SK-N-SH treated with all-trans-retinoic acid at 6 μM for 48 hours (cell line): ENCODE data around the gene TEX13B.

Experiments used
- ATAC-seq: fragments of 200-7000 bp; cut with Tn5 transposase; 3 replicates; pipeline ENCODE4 v1.9.1; 2020; ENCODE audit warnings: mild to moderate bottlenecking, moderate library complexity
- ARNTL ChIP-seq: fragments of 450-650 bp; formaldehyde crosslinking; IDR thresholded peaks from 2 replicates; pipeline ENCODE4 v1.5.0; 2020; ENCODE audit warnings: low read depth, mild to moderate bottlenecking, moderate library complexity, borderline replicate concordance
- BACH2 ChIP-seq: fragments of 250-450 bp; sonication (Bioruptor Pico); IDR thresholded peaks from 2 replicates; pipeline ENCODE4 v1.9.0; 2021; ENCODE audit warnings: mild to moderate bottlenecking, borderline replicate concordance
- CSDC2 ChIP-seq: fragments of 250-450 bp; sonication (Bioruptor Pico); IDR thresholded peaks from 2 replicates; pipeline ENCODE4 v1.5.0; 2020; ENCODE audit warnings: mild to moderate bottlenecking, moderate library complexity
- GLIS3 ChIP-seq: fragments of 250-450 bp; sonication (Bioruptor Pico); IDR thresholded peaks from 2 replicates; pipeline ENCODE4 v1.5.0; 2020; ENCODE audit warnings: mild to moderate bottlenecking, moderate library complexity
- ISL1 ChIP-seq: fragments of 250-450 bp; sonication (Bioruptor Pico); IDR thresholded peaks from 2 replicates; pipeline ENCODE4 v2.1.2; 2022; ENCODE audit warnings: mild to moderate bottlenecking, moderate library complexity
- OSR1 ChIP-seq: fragments of 250-450 bp; sonication (Bioruptor Pico); IDR thresholded peaks from 2 replicates; pipeline ENCODE4 v1.8.0; 2022; ENCODE audit warnings: moderate library complexity, mild to moderate bottlenecking, inconsistent platforms
- PPARA ChIP-seq: fragments of 250-450 bp; sonication (Bioruptor Pico); IDR thresholded peaks from 2 replicates; pipeline ENCODE4 v1.5.0; 2020; ENCODE audit warnings: mild to moderate bottlenecking, borderline replicate concordance
- RARB ChIP-seq: fragments of 250-450 bp; sonication (Bioruptor Pico); IDR thresholded peaks from 2 replicates; pipeline ENCODE4 v1.8.0; 2021; ENCODE audit warnings: mild to moderate bottlenecking, moderate library complexity
- SNAI2 ChIP-seq: fragments of 250-450 bp; sonication (Bioruptor Pico); IDR thresholded peaks from 2 replicates; pipeline ENCODE4 v1.5.0; 2020; ENCODE audit warnings: mild to moderate bottlenecking, moderate library complexity
- TCF4 ChIP-seq: fragments of 250-450 bp; sonication (Bioruptor Pico); IDR thresholded peaks from 2 replicates; pipeline ENCODE4 v1.8.0; 2021; ENCODE audit warnings: mild to moderate bottlenecking, moderate library complexity, borderline replicate concordance
- TOX ChIP-seq: fragments of 250-450 bp; sonication (Bioruptor Pico); IDR thresholded peaks from 2 replicates; pipeline ENCODE4 v1.8.0; 2021; ENCODE audit warnings: mild to moderate bottlenecking, moderate library complexity, borderline replicate concordance
- ZC3H10 ChIP-seq: fragments of 250-450 bp; sonication (Bioruptor Pico); IDR thresholded peaks from 2 replicates; pipeline ENCODE4 v1.5.1; 2021; ENCODE audit warnings: mild to moderate bottlenecking, moderate library complexity
- ZFP3 ChIP-seq: fragments of 250-450 bp; sonication (Bioruptor Pico); IDR thresholded peaks from 2 replicates; pipeline ENCODE4 v1.5.0; 2020; ENCODE audit warnings: mild to moderate bottlenecking, moderate library complexity
- ZFP30 ChIP-seq: fragments of 450-650 bp; formaldehyde crosslinking; IDR thresholded peaks from 2 replicates; pipeline ENCODE4 v1.5.0; 2022; ENCODE audit warnings: mild to moderate bottlenecking, moderate library complexity
- ZNF565 ChIP-seq: fragments of 450-650 bp; formaldehyde crosslinking; conservative IDR thresholded peaks from 2 replicates; pipeline ENCODE4 v1.5.0; 2020; ENCODE audit warnings: low read depth, mild to moderate bottlenecking, moderate library complexity
- ZNF70 ChIP-seq: fragments of 450-650 bp; formaldehyde crosslinking; IDR thresholded peaks from 2 replicates; pipeline ENCODE4 v1.5.0; 2020; ENCODE audit warnings: mild to moderate bottlenecking, moderate library complexity
- ZNF8 ChIP-seq: fragments of 450-650 bp; formaldehyde crosslinking; IDR thresholded peaks from 2 replicates; pipeline ENCODE4 v1.5.0; 2020; ENCODE audit warnings: mild to moderate bottlenecking, moderate library complexity
- TF ChIP-seq, protein P1 (sequence below): fragments of 250-450 bp; sonication (Bioruptor Pico); IDR thresholded peaks from 2 replicates; pipeline ENCODE4 v1.5.1; 2021; ENCODE audit warnings: mild to moderate bottlenecking, moderate library complexity
- TF ChIP-seq, protein P2 (sequence below): fragments of 250-450 bp; sonication (Bioruptor Pico); IDR thresholded peaks from 2 replicates; pipeline ENCODE4 v1.8.0; 2021; ENCODE audit warnings: low read depth, mild to moderate bottlenecking, moderate library complexity, borderline replicate concordance
- TF ChIP-seq, protein P3 (sequence below): fragments of 250-450 bp; sonication (Bioruptor Pico); IDR thresholded peaks from 2 replicates; pipeline ENCODE4 v1.5.0; 2020; ENCODE audit warnings: mild to moderate bottlenecking, moderate library complexity

TEX13B gene, protein sequence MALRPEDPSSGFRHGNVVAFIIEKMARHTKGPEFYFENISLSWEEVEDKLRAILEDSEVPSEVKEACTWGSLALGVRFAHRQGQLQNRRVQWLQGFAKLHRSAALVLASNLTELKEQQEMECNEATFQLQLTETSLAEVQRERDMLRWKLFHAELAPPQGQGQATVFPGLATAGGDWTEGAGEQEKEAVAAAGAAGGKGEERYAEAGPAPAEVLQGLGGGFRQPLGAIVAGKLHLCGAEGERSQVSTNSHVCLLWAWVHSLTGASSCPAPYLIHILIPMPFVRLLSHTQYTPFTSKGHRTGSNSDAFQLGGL

DNA sequence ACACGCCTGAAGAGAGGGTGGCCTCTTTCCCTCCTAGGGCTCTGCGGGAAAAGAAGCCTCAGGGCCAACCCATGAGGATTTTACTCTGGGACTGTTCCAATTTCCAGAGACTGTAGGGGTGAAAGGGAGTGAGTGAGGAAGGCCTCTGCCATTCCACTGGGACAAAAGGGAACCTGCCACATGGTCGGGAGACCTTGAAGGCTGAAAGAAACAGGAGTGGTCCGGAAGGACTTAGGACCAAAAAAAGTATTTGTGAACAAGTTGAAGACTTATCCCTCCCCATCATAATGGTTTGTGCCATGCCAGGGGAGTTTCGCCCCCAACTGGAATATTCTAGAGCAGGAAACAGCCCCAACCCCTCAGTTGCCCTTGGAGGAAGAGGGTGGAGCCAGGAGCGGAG lies at the start of gene TEX13B:
TSS of gene TEX13B (minus strand) at position 15 of the 400 bp plus-strand sequence. CDS start 243 bp downstream, outside the sequence.
- TF ChIP-seq ZNF565 (no peak), ZNF70 (CRISPR knock-in tag) (no peak), ARNTL (CRISPR knock-in tag) (no peak), CSDC2 (CRISPR knock-in tag) (no peak), ZC3H10 (CRISPR knock-in tag) (no peak), TOX (CRISPR knock-in tag) (no peak), TCF4 (no peak), ZFP30 (CRISPR knock-in tag) (no peak), SNAI2 (CRISPR knock-in tag) (no peak), GLIS3 (no peak)
- TF ChIP-seq, protein P1, sequence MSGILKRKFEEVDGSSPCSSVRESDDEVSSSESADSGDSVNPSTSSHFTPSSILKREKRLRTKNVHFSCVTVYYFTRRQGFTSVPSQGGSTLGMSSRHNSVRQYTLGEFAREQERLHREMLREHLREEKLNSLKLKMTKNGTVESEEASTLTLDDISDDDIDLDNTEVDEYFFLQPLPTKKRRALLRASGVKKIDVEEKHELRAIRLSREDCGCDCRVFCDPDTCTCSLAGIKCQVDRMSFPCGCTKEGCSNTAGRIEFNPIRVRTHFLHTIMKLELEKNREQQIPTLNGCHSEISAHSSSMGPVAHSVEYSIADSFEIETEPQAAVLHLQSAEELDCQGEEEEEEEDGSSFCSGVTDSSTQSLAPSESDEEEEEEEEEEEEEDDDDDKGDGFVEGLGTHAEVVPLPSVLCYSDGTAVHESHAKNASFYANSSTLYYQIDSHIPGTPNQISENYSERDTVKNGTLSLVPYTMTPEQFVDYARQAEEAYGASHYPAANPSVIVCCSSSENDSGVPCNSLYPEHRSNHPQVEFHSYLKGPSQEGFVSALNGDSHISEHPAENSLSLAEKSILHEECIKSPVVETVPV (CRISPR knock-in tag), result no peak
- TF ChIP-seq, protein P2, sequence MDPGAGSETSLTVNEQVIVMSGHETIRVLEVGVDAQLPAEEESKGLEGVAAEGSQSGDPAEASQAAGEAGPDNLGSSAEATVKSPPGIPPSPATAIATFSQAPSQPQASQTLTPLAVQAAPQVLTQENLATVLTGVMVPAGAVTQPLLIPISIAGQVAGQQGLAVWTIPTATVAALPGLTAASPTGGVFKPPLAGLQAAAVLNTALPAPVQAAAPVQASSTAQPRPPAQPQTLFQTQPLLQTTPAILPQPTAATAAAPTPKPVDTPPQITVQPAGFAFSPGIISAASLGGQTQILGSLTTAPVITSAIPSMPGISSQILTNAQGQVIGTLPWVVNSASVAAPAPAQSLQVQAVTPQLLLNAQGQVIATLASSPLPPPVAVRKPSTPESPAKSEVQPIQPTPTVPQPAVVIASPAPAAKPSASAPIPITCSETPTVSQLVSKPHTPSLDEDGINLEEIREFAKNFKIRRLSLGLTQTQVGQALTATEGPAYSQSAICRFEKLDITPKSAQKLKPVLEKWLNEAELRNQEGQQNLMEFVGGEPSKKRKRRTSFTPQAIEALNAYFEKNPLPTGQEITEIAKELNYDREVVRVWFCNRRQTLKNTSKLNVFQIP (CRISPR knock-in tag), result no peak
- no peak for ATAC-seq

DNA sequence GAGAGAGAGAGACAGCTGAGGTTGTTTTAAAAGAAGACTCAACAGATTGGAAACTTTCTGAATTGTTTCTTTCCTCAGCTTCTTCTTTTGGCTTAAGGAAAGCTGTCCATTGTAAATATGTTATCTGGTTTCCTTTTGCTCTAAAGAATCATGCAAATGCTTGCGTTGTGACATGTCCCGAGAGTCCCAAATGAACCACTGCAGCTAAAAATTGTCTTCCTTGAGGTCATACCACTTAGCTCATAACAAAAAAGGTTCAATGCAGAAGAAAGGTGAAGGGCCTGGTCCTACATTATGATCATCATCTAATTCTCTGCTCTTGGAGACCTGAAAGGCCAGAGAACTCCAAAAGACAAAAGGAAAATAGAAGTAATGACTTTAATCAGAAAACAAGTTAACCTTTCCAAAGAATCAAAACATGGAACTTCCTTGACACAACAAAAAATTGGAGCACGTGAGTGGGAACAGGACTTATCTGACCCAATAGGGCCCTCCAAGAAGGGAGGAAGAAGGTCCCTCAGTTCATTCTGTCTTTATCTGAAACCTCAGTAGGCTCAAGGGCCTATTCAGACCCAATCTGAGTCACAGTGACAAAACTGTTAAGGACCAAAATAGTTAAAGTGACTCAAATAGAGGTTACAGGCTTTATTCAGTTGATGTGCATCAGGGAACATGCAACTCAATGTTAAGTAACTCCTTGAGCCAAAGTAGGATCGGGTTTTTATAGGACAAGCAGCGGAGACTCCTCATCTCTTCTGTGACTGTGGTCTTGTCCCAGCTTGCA lies 48.0 kb upstream of the TEX13B start:
- no peak for ATAC-seq
- TF ChIP-seq ISL1 (CRISPR knock-in tag), result no peak
- no peak for TF ChIP-seq OSR1 (CRISPR knock-in tag)
- TF ChIP-seq BACH2 (CRISPR knock-in tag), result no peak
- no peak for TF ChIP-seq CSDC2 (CRISPR knock-in tag)
- no peak for TF ChIP-seq RARB (CRISPR knock-in tag)
- TF ChIP-seq, protein P3, sequence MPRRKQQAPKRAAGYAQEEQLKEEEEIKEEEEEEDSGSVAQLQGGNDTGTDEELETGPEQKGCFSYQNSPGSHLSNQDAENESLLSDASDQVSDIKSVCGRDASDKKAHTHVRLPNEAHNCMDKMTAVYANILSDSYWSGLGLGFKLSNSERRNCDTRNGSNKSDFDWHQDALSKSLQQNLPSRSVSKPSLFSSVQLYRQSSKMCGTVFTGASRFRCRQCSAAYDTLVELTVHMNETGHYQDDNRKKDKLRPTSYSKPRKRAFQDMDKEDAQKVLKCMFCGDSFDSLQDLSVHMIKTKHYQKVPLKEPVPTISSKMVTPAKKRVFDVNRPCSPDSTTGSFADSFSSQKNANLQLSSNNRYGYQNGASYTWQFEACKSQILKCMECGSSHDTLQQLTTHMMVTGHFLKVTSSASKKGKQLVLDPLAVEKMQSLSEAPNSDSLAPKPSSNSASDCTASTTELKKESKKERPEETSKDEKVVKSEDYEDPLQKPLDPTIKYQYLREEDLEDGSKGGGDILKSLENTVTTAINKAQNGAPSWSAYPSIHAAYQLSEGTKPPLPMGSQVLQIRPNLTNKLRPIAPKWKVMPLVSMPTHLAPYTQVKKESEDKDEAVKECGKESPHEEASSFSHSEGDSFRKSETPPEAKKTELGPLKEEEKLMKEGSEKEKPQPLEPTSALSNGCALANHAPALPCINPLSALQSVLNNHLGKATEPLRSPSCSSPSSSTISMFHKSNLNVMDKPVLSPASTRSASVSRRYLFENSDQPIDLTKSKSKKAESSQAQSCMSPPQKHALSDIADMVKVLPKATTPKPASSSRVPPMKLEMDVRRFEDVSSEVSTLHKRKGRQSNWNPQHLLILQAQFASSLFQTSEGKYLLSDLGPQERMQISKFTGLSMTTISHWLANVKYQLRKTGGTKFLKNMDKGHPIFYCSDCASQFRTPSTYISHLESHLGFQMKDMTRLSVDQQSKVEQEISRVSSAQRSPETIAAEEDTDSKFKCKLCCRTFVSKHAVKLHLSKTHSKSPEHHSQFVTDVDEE, result no peak
- TF ChIP-seq, protein P1 (CRISPR knock-in tag), result no peak
- no peak for TF ChIP-seq TOX (CRISPR knock-in tag)
- TF ChIP-seq GLIS3, result no peak
- TF ChIP-seq ZFP3 (CRISPR knock-in tag), result no peak
- no peak for TF ChIP-seq PPARA (CRISPR knock-in tag)

DNA sequence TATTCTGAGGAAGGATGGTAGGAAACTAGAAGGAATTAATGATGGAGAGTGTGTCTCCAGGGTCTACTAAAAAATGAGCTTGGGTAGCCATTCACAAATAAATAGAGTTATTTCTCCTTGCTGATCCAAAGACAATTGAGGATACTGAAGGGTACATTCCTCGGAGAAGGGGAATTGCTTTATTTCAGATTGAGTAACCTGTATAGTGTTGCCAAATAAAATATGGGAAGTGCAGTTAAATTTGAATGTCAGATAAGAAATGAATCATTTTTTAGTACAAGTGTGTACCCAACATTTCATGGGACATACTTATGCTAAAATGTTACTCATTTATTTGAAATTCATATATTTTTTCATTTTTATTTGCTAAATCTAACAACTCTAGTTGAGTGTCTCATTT lies 46.7 kb upstream of the TEX13B start:
- ATAC-seq, result no peak
- TF ChIP-seq ZNF70 (CRISPR knock-in tag), result no peak
- no peak for TF ChIP-seq ISL1 (CRISPR knock-in tag)
- TF ChIP-seq ZNF565, result no peak
- TF ChIP-seq PPARA (CRISPR knock-in tag), result no peak
- no peak for TF ChIP-seq ZNF8 (CRISPR knock-in tag)
- no peak for TF ChIP-seq ZFP30 (CRISPR knock-in tag)
